OCI-LY7 (cell line): Measurements from ENCODE around the gene TXNDC17. TPM values are rescaled to one million over a fixed set of nuclear protein-coding genes. Genes with fewer than 3 reads are reported as not detected.

ENCODE experiments used
- Bru-seq: library from RNA; stranded (reverse); fragments of 400-500 nt; gene quantifications from one replicate; lab custom pipeline; 2021; lab: Mats Ljungman, UMichigan
- BruChase-seq, 2 experiments: library from RNA; stranded (reverse); fragments of 400-500 nt; gene quantifications; one replicate each; lab custom pipeline; 2021; lab: Mats Ljungman, UMichigan
- BruUV-seq: library from RNA; stranded (reverse); fragments of 400-500 nt; replicated peaks from 2 replicates; lab custom pipeline; 2021; lab: Mats Ljungman, UMichigan
- CTCF ChIA-PET: fragments of 300-600 bp; sonication (Branson Sonifier 250); formaldehyde crosslinking; loops from one replicate; lab custom pipeline; 2022; ENCODE audit warnings: antibody characterized with exemption; ENCODE audit not compliant: unreplicated experiment; lab: Charles Lee
- POLR2A ChIA-PET: fragments of 300-600 bp; sonication (Branson Sonifier 250); formaldehyde crosslinking; loops from one replicate; lab custom pipeline; 2022; ENCODE audit warnings: antibody characterized with exemption; lab: Charles Lee
- DNase-seq: peaks from one replicate; pipeline ENCODE4 v3.0.0-alpha.2; 2015; ENCODE audit warnings: low spot score
- H2AFZ ChIP-seq: fragments of 200-600 bp; sonication (generic), shearing (Covaris generic); 2 replicates; pipeline ENCODE4 v1.6.1; 2014; ENCODE audit warnings: mild to moderate bottlenecking, antibody characterized with exemption, low read length, moderate library complexity
- H3K27ac ChIP-seq: fragments of 200-600 bp; sonication (generic); 2 replicates; pipeline ENCODE4 v1.5.1; 2014; ENCODE audit warnings: mixed run types, low read depth, mild to moderate bottlenecking, moderate library complexity, low read length, inconsistent platforms; ENCODE audit not compliant: poor library complexity, severe bottlenecking
- H3K36me3 ChIP-seq: fragments of 200-600 bp; sonication (generic); 2 replicates; pipeline ENCODE4 v1.6.1; 2014; ENCODE audit warnings: mild to moderate bottlenecking, antibody characterized with exemption, low read length, moderate library complexity, mixed read lengths; ENCODE audit not compliant: insufficient read depth
- H3K4me1 ChIP-seq: fragments of 200-600 bp; sonication (generic); 2 replicates; pipeline ENCODE4 v1.5.1; 2014; ENCODE audit warnings: mild to moderate bottlenecking, low read length; ENCODE audit not compliant: insufficient read depth, poor library complexity, severe bottlenecking
- H3K4me2 ChIP-seq: fragments of 200-600 bp; sonication (generic); 2 replicates; pipeline ENCODE4 v1.6.1; 2014; ENCODE audit warnings: mild to moderate bottlenecking, low read length
- H3K4me3 ChIP-seq: fragments of 200-600 bp; sonication (generic); 2 replicates; pipeline ENCODE4 v1.5.1; 2014; ENCODE audit warnings: mild to moderate bottlenecking, low read depth, low read length; ENCODE audit not compliant: poor library complexity, severe bottlenecking
- H3K79me2 ChIP-seq: fragments of 200-600 bp; sonication (generic); 2 replicates; pipeline ENCODE4 v1.6.1; 2016; ENCODE audit warnings: low read depth, mild to moderate bottlenecking, low read length, moderate library complexity, mixed read lengths; ENCODE audit not compliant: insufficient read depth
- H3K9me2 ChIP-seq: fragments of 200-600 bp; sonication (generic); 2 replicates; pipeline ENCODE4 v1.6.1; 2016; ENCODE audit warnings: mild to moderate bottlenecking, low read length, mixed read lengths; ENCODE audit not compliant: insufficient read depth
- H3K9me3 ChIP-seq: fragments of 200-600 bp; sonication (generic); 2 replicates; pipeline ENCODE4 v1.6.1; 2014; ENCODE audit warnings: mild to moderate bottlenecking, mixed run types, low read length, mixed read lengths
- H4K20me1 ChIP-seq: fragments of 200-600 bp; sonication (generic); 2 replicates; pipeline ENCODE4 v1.6.1; 2014; ENCODE audit warnings: mild to moderate bottlenecking, antibody characterized with exemption, low read length, moderate library complexity, mixed read lengths; ENCODE audit not compliant: insufficient read depth
- EZH2phosphoT487 ChIP-seq: fragments of 200-600 bp; sonication (generic); IDR thresholded peaks from 2 replicates; pipeline ENCODE4 v1.6.1; 2018; ENCODE audit warnings: low read depth, borderline replicate concordance, mild to moderate bottlenecking, mixed run types, antibody characterized with exemption, low read length, moderate library complexity, mixed read lengths
- intact Hi-C: fragments of 100-400 bp; cut with micrococcal nuclease; formaldehyde crosslinking; loops from one replicate; pipeline ENCODE4 v1.10.0; 2022; ENCODE audit not compliant: unreplicated experiment
- long read RNA-seq: library from polyadenylated mRNA; stranded (forward); transcript quantifications from one replicate; pipeline ENCODE4 v2.0.0, GENCODE V29; 2022
- total RNA-seq, 2 experiments: library from RNA; depleted of rRNA in 1 of 2; stranded (reverse); fragments of >200 nt in 1 of 2; shearing (Covaris generic) in 1 of 2; gene quantifications; 2 replicates each; pipeline ENCODE4 v1.2.3, GENCODE V29; 2014 to 2022
- TF ChIP-seq, protein P1 (sequence below): fragments of 200-600 bp; sonication (generic); conservative IDR thresholded peaks from 2 replicates; pipeline ENCODE4 v1.5.1; 2014; ENCODE audit warnings: mild to moderate bottlenecking, antibody characterized with exemption, low read length, moderate library complexity, mixed read lengths

TXNDC17 gene
- total RNA-seq (2014; rRNA removed; shearing (Covaris generic)) (52.8 and 63.7 TPM in 2 replicates), total RNA-seq (2022) (63.5 and 81.4 TPM in 2 replicates), Bru-seq, nascent RNA (percentile 80 among the genes with signal in this experiment), BruChase-seq, experiment 1, labeled RNA remaining after a 6-hour chase (percentile 81 among the genes with signal in this experiment), BruChase-seq, experiment 2, labeled RNA remaining after a 2-hour chase (percentile 66 among the genes with signal in this experiment)
- long read RNA-seq, transcript TXNDC17-201 (4 exons, 2,219 nt): major isoform, 87 of 105 reads
- long read RNA-seq, transcript TXNDC17-202 (4 exons, 459 nt): minor isoform, 9 of 105 reads
- long read RNA-seq, partial matches to known transcripts: 2 of 105 reads
- long read RNA-seq, other reads (novel, unspliced or antisense): 2 of 105 reads

DNA sequence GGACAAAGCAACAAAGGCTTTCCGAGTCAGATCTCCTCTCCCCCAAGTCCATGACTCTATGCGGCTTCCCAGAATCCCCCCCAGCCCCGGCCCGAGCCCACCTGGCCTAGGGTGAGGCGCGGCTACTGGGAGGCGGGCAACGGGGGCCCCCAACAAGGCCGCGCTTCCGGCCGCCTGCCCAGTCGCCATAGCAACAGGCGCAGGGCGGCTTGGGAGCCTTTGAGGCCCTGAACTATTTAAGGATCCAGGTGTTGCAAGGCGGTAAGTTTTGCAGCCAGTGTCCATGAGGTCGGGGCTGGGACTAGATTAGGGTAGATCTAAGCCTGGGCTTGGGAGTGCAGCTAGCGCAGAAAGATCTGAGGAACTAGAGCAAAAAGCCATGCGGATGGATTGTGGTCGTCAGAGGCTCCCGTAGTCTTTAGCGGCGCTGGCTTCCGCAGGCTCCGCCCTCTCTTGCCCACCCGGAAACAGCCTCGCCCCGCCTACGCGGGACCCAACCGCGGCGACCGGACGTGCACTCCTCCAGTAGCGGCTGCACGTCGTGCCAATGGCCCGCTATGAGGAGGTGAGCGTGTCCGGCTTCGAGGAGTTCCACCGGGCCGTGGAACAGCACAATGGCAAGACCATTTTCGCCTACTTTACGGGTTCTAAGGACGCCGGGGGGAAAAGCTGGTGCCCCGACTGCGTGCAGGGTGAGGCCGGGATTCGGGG lies at the start of gene TXNDC17, which contains the start of gene KIAA0753:
TXNDC17 (plus strand) TSS at position 525 of the 711 bp plus-strand sequence; CDS start at position 548, 23 bp downstream.
KIAA0753 (minus strand) TSS at position 176 of the 711 bp plus-strand sequence. CDS start 5,608 bp downstream, outside the sequence.
- no peaks in the 10 kb centered on the region for H3K9me3 ChIP-seq
- H3K27ac ChIP-seq: peak within 1 kb of the TSS; percentile 84
- H2AFZ ChIP-seq: peak within 1 kb of the TSS; percentile 91
- ChIA-PET POLR2A (interaction anchor here (1.3 to 2.0 kb wide), 2 partner anchors 10 to 20 kb away, joined by 4 to 6 read pairs; partner anchors contain the start of genes C17orf100 and MED31), CTCF (no interaction called here)
- peaks cover 44% of the 10 kb centered on the region for H3K36me3 ChIP-seq
- peaks cover 22% of the 10 kb centered on the region; the same call in 1 of the 2 replicates for H4K20me1 ChIP-seq
- TF ChIP-seq, protein P1, sequence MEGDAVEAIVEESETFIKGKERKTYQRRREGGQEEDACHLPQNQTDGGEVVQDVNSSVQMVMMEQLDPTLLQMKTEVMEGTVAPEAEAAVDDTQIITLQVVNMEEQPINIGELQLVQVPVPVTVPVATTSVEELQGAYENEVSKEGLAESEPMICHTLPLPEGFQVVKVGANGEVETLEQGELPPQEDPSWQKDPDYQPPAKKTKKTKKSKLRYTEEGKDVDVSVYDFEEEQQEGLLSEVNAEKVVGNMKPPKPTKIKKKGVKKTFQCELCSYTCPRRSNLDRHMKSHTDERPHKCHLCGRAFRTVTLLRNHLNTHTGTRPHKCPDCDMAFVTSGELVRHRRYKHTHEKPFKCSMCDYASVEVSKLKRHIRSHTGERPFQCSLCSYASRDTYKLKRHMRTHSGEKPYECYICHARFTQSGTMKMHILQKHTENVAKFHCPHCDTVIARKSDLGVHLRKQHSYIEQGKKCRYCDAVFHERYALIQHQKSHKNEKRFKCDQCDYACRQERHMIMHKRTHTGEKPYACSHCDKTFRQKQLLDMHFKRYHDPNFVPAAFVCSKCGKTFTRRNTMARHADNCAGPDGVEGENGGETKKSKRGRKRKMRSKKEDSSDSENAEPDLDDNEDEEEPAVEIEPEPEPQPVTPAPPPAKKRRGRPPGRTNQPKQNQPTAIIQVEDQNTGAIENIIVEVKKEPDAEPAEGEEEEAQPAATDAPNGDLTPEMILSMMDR: no peak
- no peak for TF ChIP-seq EZH2phosphoT487
- peak within 1 kb of the TSS; percentile 84 for H3K4me2 ChIP-seq
- intact Hi-C loops: loop anchor here (1.0 kb wide), 1 partner anchor 11 kb away; the partner anchor contains the start of genes C17orf100 and MED31
- BruUV-seq: no TSS peak
- H3K9me2 ChIP-seq: no peaks in the 10 kb centered on the region
- DNase-seq: peak; percentile 93
- peaks cover 27% of the 10 kb centered on the region; the same call in 1 of the 2 replicates for H3K79me2 ChIP-seq
- peaks cover 20% of the 10 kb centered on the region for H3K4me1 ChIP-seq
- H3K4me3 ChIP-seq: peak within 1 kb of the TSS; percentile 89

DNA sequence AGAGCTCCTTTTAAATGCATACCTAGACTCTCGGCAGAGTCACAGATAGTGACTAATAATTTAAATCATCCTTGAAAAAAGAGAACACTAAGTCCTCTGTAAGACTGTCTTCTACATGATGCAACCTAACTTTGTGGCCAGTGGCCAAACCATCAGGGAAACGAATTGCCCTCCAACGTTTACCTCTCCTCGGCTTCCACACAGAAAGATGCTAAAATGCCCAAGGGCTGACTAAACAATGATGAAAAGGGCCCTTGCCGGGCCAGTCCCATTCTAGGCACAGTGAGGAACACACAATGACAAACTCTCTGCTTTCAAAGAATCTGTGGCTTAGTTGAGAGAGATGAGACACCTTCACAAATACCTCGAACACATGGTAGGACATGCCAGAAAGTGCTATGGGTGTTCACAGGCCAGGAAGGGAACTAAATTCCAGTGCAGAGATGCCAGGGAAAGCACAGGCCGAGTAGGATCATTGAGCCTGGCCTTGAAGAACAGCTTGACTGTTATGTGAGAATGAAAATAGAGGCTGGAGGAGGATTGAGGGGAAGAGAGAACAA lies 49.2 kb upstream of the TXNDC17 start:
- no peak overlapping the region for H3K4me3 ChIP-seq
- BruUV-seq: no TSS peak
- TF ChIP-seq EZH2phosphoT487: no peak
- TF ChIP-seq, protein P1: no peak
- H3K9me2 ChIP-seq: no peaks in the 10 kb centered on the region
- no peaks in the 10 kb centered on the region for H3K9me3 ChIP-seq
- H2AFZ ChIP-seq: no peak overlapping the region
- peaks cover 82% of the 10 kb centered on the region for H3K36me3 ChIP-seq
- no peak overlapping the region for H3K4me2 ChIP-seq
- ChIA-PET POLR2A (no interaction called here), CTCF (no interaction called here)
- H4K20me1 ChIP-seq: no peaks in the 10 kb centered on the region
- H3K4me1 ChIP-seq: no peaks in the 10 kb centered on the region
- intact Hi-C loops: no loop called here
- no peaks in the 10 kb centered on the region for H3K79me2 ChIP-seq
- no peak overlapping the region for H3K27ac ChIP-seq
- no peak for DNase-seq
